ENCODE results near the gene CDKL1.
"Not testable (repeated sequence)": the region's sequence is repeated elsewhere in the genome, so short reads cannot be mapped to it uniquely, and the experiment has no call there.

The CDKL1 gene

DNA sequence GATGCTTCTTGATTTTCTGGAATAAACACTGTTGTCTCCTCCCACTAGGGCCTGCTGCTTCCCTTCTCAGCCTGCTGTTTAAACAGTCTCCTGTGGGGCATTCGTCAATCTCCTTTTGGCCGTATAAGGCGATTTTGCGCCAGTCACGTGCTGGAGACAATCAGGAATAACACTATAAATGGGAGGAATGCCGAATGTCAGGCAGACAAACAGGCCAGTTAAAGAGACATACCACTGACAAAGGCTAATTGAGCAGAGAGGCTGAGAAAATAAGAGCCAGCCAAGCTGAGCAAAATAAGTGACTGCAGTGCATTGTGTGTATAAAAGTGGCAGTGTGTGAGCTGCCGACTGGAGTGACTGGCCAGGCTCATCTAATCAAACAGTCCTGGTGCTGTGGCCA, 61.3 kb downstream of the CDKL1 start:
- DNase-seq (ENCODE audit: low read depth in 2 of 2), result no peak

GRCh38 chr14:50334211-50334610, 62.5 kb downstream of the CDKL1 start:
- DNase-seq (ENCODE audit: low read depth in 2 of 2), result no peak

DNA sequence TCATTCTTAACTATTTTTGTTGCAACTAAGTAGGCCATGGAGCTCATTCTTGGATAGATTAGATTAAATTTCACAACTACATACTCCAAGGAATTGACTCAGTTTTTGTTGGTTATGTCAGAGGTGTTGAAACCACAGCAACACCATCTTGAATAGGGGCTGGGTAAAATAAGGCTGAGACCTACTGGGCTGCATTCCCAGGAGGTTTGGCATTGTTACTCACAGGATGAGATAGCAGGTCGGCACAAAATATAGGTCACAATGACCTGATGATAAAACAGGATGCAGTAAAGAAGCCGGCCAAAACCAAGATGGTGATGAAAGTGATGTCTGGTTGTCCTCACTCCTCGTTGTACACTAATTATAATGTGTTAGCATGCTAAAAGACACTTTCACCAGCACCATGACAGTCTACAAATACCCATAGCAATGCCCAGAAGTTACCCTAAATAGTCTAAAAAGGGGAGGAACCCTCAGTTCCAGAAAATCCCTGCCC, 63.6 kb downstream of the CDKL1 start:
- no peak for DNase-seq (ENCODE audit: low read depth in 2 of 2)

GRCh38 chr14:50331596-50331995, 65.1 kb downstream of the CDKL1 start:
- DNase-seq (ENCODE audit: low read depth in 2 of 2), result no peak

- peak; percentile 37 to 51 for DNase-seq (ENCODE audit: low read depth in 2 of 2)
These were observed 75.5 kb downstream of the CDKL1 start for GRCh38 chr14:50321009-50321660.

DNA sequence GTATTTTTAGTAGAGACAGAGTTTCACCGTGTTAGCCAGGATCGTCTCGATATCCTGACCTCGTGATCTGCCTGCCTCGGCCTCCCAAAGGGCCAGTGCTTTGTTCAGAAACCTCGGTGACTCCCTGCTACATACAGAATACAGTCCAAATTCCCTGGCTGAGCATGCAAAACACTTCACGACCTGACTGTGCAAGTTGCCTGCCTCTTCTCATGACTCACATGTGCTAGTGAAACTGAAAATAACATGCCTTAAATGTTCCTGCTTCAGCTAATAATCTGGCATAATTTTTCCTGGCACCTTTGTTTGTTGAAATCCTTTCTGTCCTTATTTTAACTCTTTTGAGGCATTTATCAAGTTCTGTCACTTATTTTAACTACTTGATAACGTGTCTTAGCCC, 76.4 kb downstream of the CDKL1 start:
- no peak for DNase-seq (ENCODE audit: low read depth in 2 of 2)

DNA sequence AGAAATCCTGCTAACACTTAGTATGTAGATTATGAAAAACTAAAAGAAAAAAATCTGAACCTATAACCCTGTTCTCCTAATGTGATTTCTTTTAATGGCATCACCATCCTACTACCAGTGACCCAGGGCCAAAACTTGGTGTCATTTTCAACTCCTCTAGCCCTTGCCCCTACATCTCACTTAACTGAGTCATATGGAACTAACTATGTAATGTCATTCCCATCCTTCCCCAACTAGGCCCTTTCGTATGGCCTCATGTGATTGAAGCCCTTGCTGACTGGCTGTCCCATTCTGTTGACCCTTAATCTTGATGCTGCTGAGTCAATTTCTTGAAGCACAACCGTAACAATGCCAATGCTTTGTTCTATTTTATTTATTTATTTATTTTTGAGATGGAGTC, 77.0 kb downstream of the CDKL1 start:
- DNase-seq (ENCODE audit: low read depth in 2 of 2), result no peak

- DNase-seq (ENCODE audit: low read depth in 2 of 2), result no peak
These were observed 77.4 kb downstream of the CDKL1 start for GRCh38 chr14:50319293-50319692.

GRCh38 chr14:50318031-50318626, 78.6 kb downstream of the CDKL1 start:
- no peak for DNase-seq (ENCODE audit: low read depth in 2 of 2)

GRCh38 chr14:50314098-50314497, 82.6 kb downstream of the CDKL1 start:
- not testable (repeated sequence) for DNase-seq (ENCODE audit: low read depth in 2 of 2)

GRCh38 chr14:50312734-50313054, 84.0 kb downstream of the CDKL1 start:
- no peak for DNase-seq (ENCODE audit: low read depth in 2 of 2)

GRCh38 chr14:50311972-50312733, 84.5 kb downstream of the CDKL1 start, which contains the start of the genes DMAC2L and L2HGDH:
TSS of gene DMAC2L (plus strand) at chr14:50312324. CDS start at chr14:50321488, 9,164 bp downstream.
TSS of gene L2HGDH (minus strand) at chr14:50312229. CDS start at chr14:50312150, 79 bp downstream.
- DNase-seq (ENCODE audit: low read depth in 2 of 2), result peak; percentile 82 to 83

DNA sequence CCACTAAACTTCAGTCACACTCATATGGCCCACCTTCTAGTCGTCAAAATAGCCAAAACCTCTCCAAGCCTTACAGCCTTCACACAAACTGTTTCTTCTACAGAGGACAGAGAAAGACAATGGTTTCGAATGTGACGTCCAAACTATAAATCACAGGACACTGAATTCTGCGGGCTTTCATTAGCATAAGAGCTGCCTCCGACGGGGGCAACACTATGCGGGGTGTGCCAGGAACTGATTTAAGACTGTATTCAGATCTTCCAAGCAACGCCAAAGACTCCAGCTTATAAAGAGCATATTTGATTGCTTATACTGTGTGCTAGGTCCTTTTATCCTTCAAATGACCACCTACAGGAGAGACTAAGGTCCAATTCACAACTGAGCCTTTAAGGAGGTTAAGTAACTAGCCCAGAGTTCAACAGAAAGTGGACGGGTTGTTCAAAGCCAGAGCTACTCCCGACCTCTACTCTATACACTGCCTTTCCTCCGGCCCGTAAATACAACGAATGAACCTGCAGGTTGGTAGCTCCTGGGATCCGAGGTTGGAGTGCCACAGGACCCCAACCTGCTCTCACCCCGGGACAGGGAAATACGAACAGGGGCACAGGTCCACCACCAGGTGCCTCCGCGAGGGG, 85.2 kb downstream of the CDKL1 start:
- DNase-seq (ENCODE audit: low read depth in 2 of 2), result no peak

- DNase-seq (ENCODE audit: low read depth in 2 of 2), result no peak
These were observed 86.2 kb downstream of the CDKL1 start for GRCh38 chr14:50310445-50310844.

GRCh38 chr14:50308363-50308915, 88.2 kb downstream of the CDKL1 start:
- DNase-seq (ENCODE audit: low read depth in 2 of 2), result no peak

DNA sequence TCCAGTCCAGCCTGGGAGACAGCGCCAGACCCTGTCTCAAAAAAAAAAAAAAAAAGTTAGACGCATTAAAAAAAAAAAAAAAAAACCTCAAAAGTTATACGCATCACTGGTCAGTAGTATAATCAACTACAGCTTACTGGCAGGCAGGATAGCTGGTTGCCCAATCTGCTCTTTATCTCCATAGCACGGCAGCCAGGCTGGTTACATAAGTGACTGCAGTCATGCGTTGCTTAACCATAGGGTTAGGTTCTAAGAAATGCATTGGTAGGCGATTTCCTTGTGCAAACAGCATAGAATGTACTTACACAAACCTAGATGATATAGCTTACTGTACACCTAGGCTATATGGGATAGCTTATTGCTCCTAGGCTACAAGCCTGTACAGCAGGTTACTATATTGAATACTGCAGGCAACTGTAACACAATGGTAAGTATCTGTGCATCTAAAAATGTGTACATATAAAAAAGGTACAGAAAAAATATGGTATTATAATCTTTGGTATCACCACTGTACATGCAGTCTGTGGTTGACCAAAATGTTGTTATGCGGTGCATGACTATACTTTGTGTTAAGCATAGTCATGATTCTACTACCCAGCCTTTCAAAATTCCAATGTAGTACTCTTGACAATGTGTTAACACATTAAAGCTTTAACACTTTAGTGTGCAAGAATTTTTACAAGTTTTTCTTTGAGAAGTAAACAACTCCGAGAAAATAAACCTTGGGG, 92.8 kb downstream of the CDKL1 start:
- no peak for DNase-seq (ENCODE audit: low read depth in 2 of 2)

- DNase-seq (ENCODE audit: low read depth in 2 of 2), result no peak
These were observed 94.8 kb downstream of the CDKL1 start for GRCh38 chr14:50301914-50302313.

DNA sequence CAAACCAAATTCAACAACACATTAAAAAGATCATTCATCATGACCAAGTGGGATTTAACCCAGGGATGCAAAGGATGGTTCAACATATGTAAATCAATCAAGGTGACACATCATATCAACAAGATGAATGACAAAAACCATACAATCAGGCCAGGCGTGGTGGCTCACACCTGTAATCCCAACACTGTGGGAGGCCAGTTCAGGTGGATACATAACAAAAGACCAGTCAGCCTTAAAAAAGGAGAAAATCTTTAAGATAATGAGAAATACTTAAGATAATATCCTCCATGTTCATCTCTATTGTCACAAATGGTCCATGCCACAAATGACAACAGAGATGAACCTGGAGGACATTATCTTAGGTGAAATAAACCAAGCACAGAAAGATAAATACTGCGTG, 97.1 kb downstream of the CDKL1 start:
- DNase-seq (ENCODE audit: low read depth in 2 of 2), result no peak

GRCh38 chr14:50290306-50290705, 106.4 kb downstream of the CDKL1 start:
- no peak for DNase-seq (ENCODE audit: low read depth in 2 of 2)

DNA sequence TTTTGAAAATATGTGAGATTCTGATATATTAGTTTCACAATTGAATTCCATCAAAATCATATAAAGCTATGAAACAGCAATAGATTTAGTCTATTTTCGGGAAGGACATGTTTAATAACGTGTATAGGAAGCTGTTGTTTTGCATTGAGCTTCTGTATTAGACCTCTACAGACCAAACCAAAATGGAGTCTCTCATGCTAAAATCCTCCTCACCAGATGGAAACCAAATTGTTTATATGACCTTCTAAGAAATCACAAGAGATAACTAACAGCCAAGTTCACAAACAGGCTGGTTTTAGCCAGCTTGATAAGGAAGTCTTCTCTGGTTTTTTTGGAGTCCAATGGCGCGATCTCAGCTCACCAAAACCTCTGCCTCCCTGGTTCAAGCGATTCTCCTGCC, 108.5 kb downstream of the CDKL1 start:
- no peak for DNase-seq (ENCODE audit: low read depth in 2 of 2)

- DNase-seq (ENCODE audit: low read depth in 2 of 2), result no peak
These were observed 110.8 kb downstream of the CDKL1 start for GRCh38 chr14:50285861-50286260.

Data from activated CD4-positive, alpha-beta T cell treated with anti-CD3 and anti-CD28 coated beads for 24 hours (primary cell).